ENCODE measurements around the gene IMP4. TPM values are rescaled to one million over a fixed set of nuclear protein-coding genes. Genes with fewer than 3 reads are reported as not detected.

IMP4 gene
- total RNA-seq, 1 experiment from 2014 or later, result 207 TPM

GRCh38 chr2:130388221-130388907 lies 45.7 kb downstream of the IMP4 start:
- H4K20me1 ChIP-seq (ENCODE audit: low read length), result no peaks in the 10 kb centered on the region
- no peaks in the 10 kb centered on the region for H3K9me2 ChIP-seq (replicated peaks; ENCODE audit: low read length)
- H3K9me3 ChIP-seq (ENCODE audit: low read length), result no peaks in the 10 kb centered on the region
- no peaks in the 10 kb centered on the region for H3K79me2 ChIP-seq (ENCODE audit: low read length)
- H3K36me3 ChIP-seq (ENCODE audit: low read depth, low read length), result no peaks in the 10 kb centered on the region
- H3K4me1 ChIP-seq (ENCODE audit: insufficient read depth, low read length), result peaks cover 8% of the 10 kb centered on the region
- H3K9ac ChIP-seq (ENCODE audit: low read length), result no peak overlapping the region
- ChIA-PET CTCF (no interaction called here), POLR2A (ENCODE audit: unreplicated experiment) (no interaction called here)
- ATAC-seq (no peak), DNase-seq (no peak)
- H2AFZ ChIP-seq (ENCODE audit: low read length), result no peak overlapping the region
- no TSS peak for BruUV-seq (replicated peaks)
- no peak for TF ChIP-seq EZH2 (IDR thresholded peaks at IDR 0.05; ENCODE audit: low read length, unreplicated experiment)
- TF ChIP-seq EZH2phosphoT487 (IDR thresholded peaks at IDR 0.05; ENCODE audit: borderline replicate concordance, low read length), result no peak
- TF ChIP-seq CTCF (conservative IDR thresholded peaks at IDR 0.05; ENCODE audit: low read depth, low read length), result no peak
- H3K4me3 ChIP-seq (ENCODE audit: low read length), result no peak overlapping the region
- intact Hi-C loops (cut with micrococcal nuclease), result no loop called here
- peaks cover 1% of the 10 kb centered on the region; the same call in 1 of the 2 replicates for H3K27me3 ChIP-seq (ENCODE audit: low read length)
- H3K4me2 ChIP-seq (ENCODE audit: low read length), result no peak overlapping the region
- no peaks in the 10 kb centered on the region for H3F3A ChIP-seq (ENCODE audit: low read length, unreplicated experiment)
- no peak overlapping the region for H3K27ac ChIP-seq (ENCODE audit: low read length)

DNA sequence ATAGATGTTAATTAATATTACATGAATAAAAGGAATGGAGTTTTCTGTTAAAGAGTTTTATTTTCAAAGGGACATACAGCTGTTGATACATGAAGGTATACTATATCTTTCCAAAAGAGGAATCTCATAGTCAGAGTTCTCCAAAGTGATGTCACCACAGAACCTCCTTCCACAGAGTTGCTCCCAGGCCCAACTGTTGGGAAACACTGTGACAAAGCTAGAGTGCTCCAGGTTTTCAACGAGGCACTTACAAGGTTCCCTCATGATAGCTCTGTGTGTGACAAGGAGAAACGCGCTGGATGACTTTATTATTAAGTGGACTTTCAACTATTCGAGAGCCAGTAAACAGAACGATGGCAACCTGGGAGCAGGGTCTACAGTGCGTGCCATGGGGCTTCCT lies 46.7 kb downstream of the IMP4 start:
- H3K9ac ChIP-seq (ENCODE audit: low read length), result no peak overlapping the region
- no peaks in the 10 kb centered on the region for H4K20me1 ChIP-seq (ENCODE audit: low read length)
- POLR2A ChIA-PET (ENCODE audit: unreplicated experiment), result no interaction called here
- no peaks in the 10 kb centered on the region for H3F3A ChIP-seq (ENCODE audit: low read length, unreplicated experiment)
- ATAC-seq (no peak), DNase-seq (no peak)
- CTCF ChIA-PET, result no interaction called here
- no peak for TF ChIP-seq EZH2 (IDR thresholded peaks at IDR 0.05; ENCODE audit: low read length, unreplicated experiment)
- no peak for TF ChIP-seq EZH2phosphoT487 (IDR thresholded peaks at IDR 0.05; ENCODE audit: borderline replicate concordance, low read length)
- no peak for TF ChIP-seq CTCF (conservative IDR thresholded peaks at IDR 0.05; ENCODE audit: low read depth, low read length)
- H3K4me1 ChIP-seq (ENCODE audit: insufficient read depth, low read length), result peaks cover 11% of the 10 kb centered on the region
- no peak overlapping the region for H3K4me3 ChIP-seq (ENCODE audit: low read length)
- intact Hi-C loops (cut with micrococcal nuclease), result no loop called here
- H3K27me3 ChIP-seq (ENCODE audit: low read length), result no peaks in the 10 kb centered on the region
- no peaks in the 10 kb centered on the region for H3K79me2 ChIP-seq (ENCODE audit: low read length)
- H3K36me3 ChIP-seq (ENCODE audit: low read depth, low read length), result no peaks in the 10 kb centered on the region
- H2AFZ ChIP-seq (ENCODE audit: low read length), result no peak overlapping the region
- H3K9me2 ChIP-seq (replicated peaks; ENCODE audit: low read length), result no peaks in the 10 kb centered on the region
- BruUV-seq (replicated peaks), result no TSS peak
- H3K27ac ChIP-seq (ENCODE audit: low read length), result no peak overlapping the region
- no peaks in the 10 kb centered on the region for H3K9me3 ChIP-seq (ENCODE audit: low read length)
- no peak overlapping the region for H3K4me2 ChIP-seq (ENCODE audit: low read length)

DNA sequence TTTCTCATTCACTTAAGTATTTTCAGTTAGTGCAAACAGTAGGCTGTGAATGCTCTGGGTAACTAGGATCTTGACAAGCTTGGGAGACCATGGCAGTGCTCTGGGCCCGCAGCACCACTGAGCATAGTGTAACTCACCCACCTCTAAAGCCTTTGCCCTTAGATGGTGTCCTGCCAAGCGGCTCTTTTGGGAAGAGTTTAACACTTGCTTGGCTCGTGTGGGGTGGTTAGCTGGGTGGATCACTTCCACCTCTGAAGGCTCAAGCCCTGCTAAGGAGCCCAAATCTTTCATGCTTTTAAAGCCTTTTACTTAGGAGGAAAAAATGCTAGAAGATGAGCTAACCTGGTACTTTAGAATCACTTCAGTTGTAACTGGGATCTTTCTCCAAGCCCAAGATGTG lies 47.1 kb downstream of the IMP4 start:
- Histone ChIP-seq H3K4me1 (ENCODE audit: insufficient read depth, low read length) (peaks cover 11% of the 10 kb centered on the region), H4K20me1 (ENCODE audit: low read length) (no peaks in the 10 kb centered on the region), H3K9me3 (ENCODE audit: low read length) (no peaks in the 10 kb centered on the region), H3K4me3 (ENCODE audit: low read length) (no peak overlapping the region), H2AFZ (ENCODE audit: low read length) (no peak overlapping the region), H3K9ac (ENCODE audit: low read length) (no peak overlapping the region), H3K27me3 (ENCODE audit: low read length) (no peaks in the 10 kb centered on the region), H3F3A (ENCODE audit: low read length, unreplicated experiment) (no peaks in the 10 kb centered on the region), H3K9me2 (replicated peaks; ENCODE audit: low read length) (no peaks in the 10 kb centered on the region), H3K27ac (ENCODE audit: low read length) (no peak overlapping the region), H3K36me3 (ENCODE audit: low read depth, low read length) (no peaks in the 10 kb centered on the region), H3K4me2 (ENCODE audit: low read length) (no peak overlapping the region), H3K79me2 (ENCODE audit: low read length) (no peaks in the 10 kb centered on the region)
- CTCF ChIA-PET, result no interaction called here
- ATAC-seq (no peak), DNase-seq (no peak)
- POLR2A ChIA-PET (ENCODE audit: unreplicated experiment), result no interaction called here
- TF ChIP-seq EZH2 (IDR thresholded peaks at IDR 0.05; ENCODE audit: low read length, unreplicated experiment), result no peak
- intact Hi-C loops (cut with micrococcal nuclease), result no loop called here
- BruUV-seq (replicated peaks), result no TSS peak
